Nephron progenitor cell (in vitro differentiated cells): Measurements from ENCODE around the gene NRSN1.

Experiments used
- DNase-seq: peaks from one replicate; pipeline ENCODE4 v3.0.0; 2021
- H3K27ac Mint-ChIP-seq: 2 replicates; pipeline ENCODE4 v1.8.0; 2021; ENCODE audit warnings: mild to moderate bottlenecking, moderate library complexity, mixed read lengths
- H3K27me3 Mint-ChIP-seq: 2 replicates; pipeline ENCODE4 v1.8.0; 2021; ENCODE audit warnings: mild to moderate bottlenecking, low read depth, mixed read lengths; ENCODE audit not compliant: poor library complexity
- H3K36me3 Mint-ChIP-seq: 2 replicates; pipeline ENCODE4 v1.8.0; 2021; ENCODE audit warnings: low read depth, mixed read lengths
- H3K4me1 Mint-ChIP-seq: 2 replicates; pipeline ENCODE4 v1.8.0; 2021; ENCODE audit warnings: mixed read lengths
- H3K4me3 Mint-ChIP-seq: 2 replicates; pipeline ENCODE4 v1.8.0; 2021; ENCODE audit warnings: mild to moderate bottlenecking, moderate library complexity, mixed read lengths
- H3K9me3 Mint-ChIP-seq: 2 replicates; pipeline ENCODE4 v1.8.0; 2021; ENCODE audit warnings: mild to moderate bottlenecking, moderate library complexity, mixed read lengths
- CTCF ChIP-seq: fragments of 200-600 bp; sonication (generic); IDR thresholded peaks from 2 replicates; pipeline ENCODE4 v1.5.0; 2021; ENCODE audit warnings: antibody characterized with exemption

NRSN1 gene

GRCh38 chr6:24195836-24196597, 70.0 kb downstream of the NRSN1 start:
- peaks cover 24% of the 10 kb centered on the region for H3K9me3 Mint-ChIP-seq
- no peak overlapping the region for H3K4me3 Mint-ChIP-seq
- TF ChIP-seq CTCF, result no peak

More at GRCh38 chr6:24195836-24196597, 70.0 kb downstream of the NRSN1 start:
- H3K36me3 Mint-ChIP-seq, result peaks cover 10% of the 10 kb centered on the region
- H3K27me3 Mint-ChIP-seq, result peaks cover 7% of the 10 kb centered on the region
- H3K27ac Mint-ChIP-seq, result no peak overlapping the region
- H3K4me1 Mint-ChIP-seq, result no peaks in the 10 kb centered on the region
- no peak for DNase-seq
